ENCODE data around the gene KCNH2. TPM values are rescaled to one million over a fixed set of nuclear protein-coding genes. Genes with fewer than 3 reads are reported as not detected.

Gene KCNH2
- total and polyA plus RNA-seq, 11 donors, result 58.1 to 185 (median 104) TPM

GRCh38 chr7:150949564-150949963 lies 28.6 kb downstream of the KCNH2 start:
- Histone ChIP-seq H3K36me3 (peaks cover 0 to 16% (median 0%) of the 10 kb centered on the region in 9 donors), H3K27ac (peak overlapping the region in 1 of 12 donors; percentile 1), H3K9me3 (no peaks in the 10 kb centered on the region), H3K4me3 (no peak overlapping the region), H3K27me3 (peaks cover 0 to 16% (median 0%) of the 10 kb centered on the region in 9 donors), H3K4me1 (peaks cover 0 to 59% (median 8%) of the 10 kb centered on the region in 12 donors)
- DNase-seq (peak in 2 of 5 donors; percentile 13 to 15), ATAC-seq (no peak)
- TF ChIP-seq POLR2A (IDR thresholded peaks at IDR 0.05), result no peak
- TF ChIP-seq CTCF (IDR thresholded peaks at IDR 0.05), result no peak
- whole genome bisulfite sequencing, 4 donors, result 51 to 56% (median 53%) methylated on average over 4 of the region's 4 CpGs
- intact Hi-C loops (cut with DNase I), result no loop called here

GRCh38 chr7:150948791-150949251 lies 29.3 kb downstream of the KCNH2 start:
- intact Hi-C loops (cut with DNase I), result no loop called here
- TF ChIP-seq CTCF (IDR thresholded peaks at IDR 0.05) (no peak), POLR2A (IDR thresholded peaks at IDR 0.05) (no peak)

GRCh38 chr7:150947761-150948651 lies 30.1 kb downstream of the KCNH2 start:
- H3K27me3 ChIP-seq, result peaks cover 0 to 16% (median 0%) of the 10 kb centered on the region in 9 donors
- H3K9me3 ChIP-seq, result no peaks in the 10 kb centered on the region
- intact Hi-C loops (cut with DNase I), result no loop called here
- peak overlapping the region in 4 of 12 donors; percentile 45 to 88 (median 68) for H3K27ac ChIP-seq
- peaks cover 0 to 53% (median 7%) of the 10 kb centered on the region in 12 donors for H3K4me1 ChIP-seq
- H3K4me3 ChIP-seq, result no peak overlapping the region
- DNase-seq, result peak; percentile 4 to 51 (median 15)
- no peak for TF ChIP-seq POLR2A (IDR thresholded peaks at IDR 0.05)
- no peak for TF ChIP-seq CTCF (IDR thresholded peaks at IDR 0.05)
- ATAC-seq, result no peak
- peaks cover 0 to 18% (median 0%) of the 10 kb centered on the region in 9 donors for H3K36me3 ChIP-seq
- 34 to 40% (median 37%) methylated on average over 32 to 34 of the region's 34 CpGs for WGBS, 4 donors

More at GRCh38 chr7:150948791-150949251, 29.3 kb downstream of the KCNH2 start:
- H3K36me3 ChIP-seq, result peaks cover 0 to 18% (median 0%) of the 10 kb centered on the region in 9 donors
- 80 to 92% (median 83%) methylated on average over 1 to 15 of the region's 15 CpGs for WGBS, 4 donors
- no peak for ATAC-seq
- H3K4me3 ChIP-seq, result no peak overlapping the region
- H3K27ac ChIP-seq, result peak overlapping the region in 3 of 12 donors; percentile 53 to 88 (median 83)
- peaks cover 0 to 16% (median 0%) of the 10 kb centered on the region in 9 donors for H3K27me3 ChIP-seq
- H3K4me1 ChIP-seq, result peaks cover 0 to 57% (median 7%) of the 10 kb centered on the region in 12 donors
- peak; percentile 4 to 45 (median 21) for DNase-seq
- no peaks in the 10 kb centered on the region for H3K9me3 ChIP-seq

DNA sequence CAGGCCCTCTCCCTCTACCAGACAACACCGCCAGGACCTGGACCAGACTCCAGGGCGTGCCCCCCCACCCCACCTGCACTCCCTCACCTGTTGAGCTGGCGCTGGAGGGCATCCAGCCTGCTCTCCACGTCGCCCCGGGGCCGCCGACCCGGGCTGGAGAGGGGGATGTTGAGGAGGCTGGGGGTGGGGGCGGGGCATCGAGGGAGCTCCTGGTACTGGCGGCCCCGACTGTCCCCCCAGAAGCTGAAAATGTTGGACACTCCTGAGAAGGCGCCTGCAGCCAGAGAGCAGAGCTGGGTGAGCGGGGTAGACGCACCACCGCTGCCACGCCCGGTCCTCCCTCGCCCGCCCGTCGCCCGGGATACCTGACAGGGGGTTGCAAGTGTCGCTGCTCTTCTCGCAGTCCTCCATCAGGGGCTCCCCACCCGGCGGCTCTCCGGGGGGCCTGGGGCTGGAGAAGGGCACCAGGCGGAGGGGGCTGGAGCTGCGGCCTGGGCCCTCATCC lies 30.8 kb downstream of the KCNH2 start:
- Histone ChIP-seq H3K4me1 (peaks cover 0 to 55% (median 11%) of the 10 kb centered on the region in 12 donors), H3K27ac (peak overlapping the region in 4 of 12 donors; percentile 45 to 88 (median 68)), H3K9me3 (no peaks in the 10 kb centered on the region), H3K4me3 (no peak overlapping the region), H3K27me3 (peaks cover 0 to 16% (median 0%) of the 10 kb centered on the region in 9 donors), H3K36me3 (peaks cover 0 to 18% (median 0%) of the 10 kb centered on the region in 9 donors)
- intact Hi-C loops (cut with DNase I), result no loop called here
- no peak for ATAC-seq
- TF ChIP-seq CTCF (IDR thresholded peaks at IDR 0.05) (no peak), POLR2A (IDR thresholded peaks at IDR 0.05) (no peak)
- 30 to 58% (median 48%) methylated on average over 10 to 31 of the region's 31 CpGs for WGBS, 4 donors
- DNase-seq, result peak in 3 of 5 donors; percentile 26 to 46 (median 26)
